B cell (primary cell): ENCODE measurements around the gene HPRT1. TPM values are rescaled to one million over a fixed set of nuclear protein-coding genes. Genes with fewer than 3 reads are reported as not detected.

Experiments used
- ATAC-seq: fragments of 200-7000 bp; cut with Tn5 transposase; one replicate; pipeline ENCODE4 v1.10.0; 2021; ENCODE audit warnings: low read depth, mild to moderate bottlenecking, moderate number of reproducible peaks, moderate library complexity
- CTCF ChIA-PET: fragments of 350-600 bp; sonication (Branson Sonifier 250); formaldehyde crosslinking; loops from one replicate; lab custom pipeline; 2021; ENCODE audit warnings: antibody characterized with exemption, inconsistent platforms; lab: Charles Lee
- POLR2A ChIA-PET: fragments of 350-600 bp; sonication (Branson Sonifier 250); formaldehyde crosslinking; loops from one replicate; lab custom pipeline; 2021; ENCODE audit warnings: antibody characterized with exemption; lab: Charles Lee
- DNase-seq: peaks from one replicate; pipeline ENCODE4 v3.0.0; 2013
- H2AFZ ChIP-seq: 2 replicates; pipeline ENCODE4 v1.6.1; 2012; ENCODE audit warnings: mild to moderate bottlenecking, low read depth, low read length; ENCODE audit not compliant: insufficient read depth, poor library complexity, severe bottlenecking
- H3K27ac ChIP-seq, 2 donors: 1 replicate in 1 of 2; 2 replicates in 1 of 2; pipeline ENCODE4 v1.5.1; 2012 to 2013; ENCODE audit warnings: low read length in 2 of 2, mild to moderate bottlenecking in 2 of 2, moderate library complexity in 1 of 2
- H3K27me3 ChIP-seq, 4 experiments: fragments of 200-600 bp in 1 of 4; sonication (generic) in 1 of 4; replicated peaks in 1 of 4; 1 replicate in 2 of 4; 2 replicates in 2 of 4; pipeline versions ENCODE4 v1.6.1 to v1.7.0; 2013 to 2016; ENCODE audit warnings: low read length in 3 of 4, mild to moderate bottlenecking in 2 of 4, mixed read lengths in 1 of 4, moderate library complexity in 1 of 4; ENCODE audit not compliant: insufficient read depth in 4 of 4, control insufficient read depth in 3 of 4; ENCODE audit errors: control extremely low read depth in 1 of 4
- H3K36me3 ChIP-seq, 2 experiments: replicated peaks in 1 of 2; 1 replicate in 1 of 2; 2 replicates in 1 of 2; pipeline versions ENCODE4 v1.6.1 to v1.7.1; 2013; ENCODE audit warnings: low read length in 1 of 2; ENCODE audit not compliant: insufficient read depth in 2 of 2, control insufficient read depth in 1 of 2; ENCODE audit errors: control extremely low read depth in 1 of 2, extremely low read depth in 1 of 2
- H3K4me1 ChIP-seq, 2 donors: fragments of 200-600 bp in 1 of 2; sonication (generic) in 1 of 2; 1 replicate in 1 of 2; 2 replicates in 1 of 2; pipeline versions ENCODE4 v1.5.1 to v1.6.1; 2013 to 2017; ENCODE audit warnings: low read length in 2 of 2; ENCODE audit not compliant: control insufficient read depth in 2 of 2, insufficient read depth in 2 of 2
- H3K4me2 ChIP-seq: replicated peaks from 2 replicates; pipeline ENCODE3; 2012; ENCODE audit warnings: mild to moderate bottlenecking, low read depth, low read length; ENCODE audit not compliant: poor library complexity, severe bottlenecking
- H3K4me3 ChIP-seq, 5 experiments: fragments of 200-600 bp in 1 of 5; sonication (generic) in 1 of 5; 1 replicate in 3 of 5; 2 replicates in 2 of 5; pipeline versions ENCODE4 v1.5.1 to v1.7.0; 2011 to 2016; ENCODE audit warnings: low read length in 4 of 5, mild to moderate bottlenecking in 4 of 5, low read depth in 2 of 5, control low read depth in 1 of 5, moderate library complexity in 1 of 5; ENCODE audit not compliant: insufficient read depth in 1 of 5; ENCODE audit errors: control extremely low read depth in 1 of 5, extremely low read depth in 1 of 5
- H3K79me2 ChIP-seq: fragments of 200-600 bp; sonication (generic); one replicate; pipeline ENCODE4 v1.6.0; 2016; ENCODE audit warnings: low read length; ENCODE audit not compliant: control insufficient read depth, insufficient read depth
- H3K9ac ChIP-seq: fragments of 200-600 bp; sonication (generic); 2 replicates; pipeline ENCODE4 v1.6.1; 2017; ENCODE audit warnings: mild to moderate bottlenecking, low read length, moderate library complexity
- H3K9me3 ChIP-seq, 3 donors: one replicate each; pipeline versions ENCODE4 v1.6.1 to v1.7.1; 2013; ENCODE audit warnings: low read length in 2 of 3; ENCODE audit not compliant: control insufficient read depth in 2 of 3, insufficient read depth in 1 of 3; ENCODE audit errors: control extremely low read depth in 1 of 3
- H4K20me1 ChIP-seq: 2 replicates; pipeline ENCODE4 v1.6.0; 2012; ENCODE audit warnings: mild to moderate bottlenecking, low read length; ENCODE audit not compliant: insufficient read depth, control insufficient read depth, poor library complexity, severe bottlenecking
- H3K27ac Mint-ChIP-seq: one replicate; pipeline ENCODE4 v1.8.0; 2021; ENCODE audit warnings: mixed read lengths
- H3K27me3 Mint-ChIP-seq: one replicate; pipeline ENCODE4 v1.8.0; 2021; ENCODE audit warnings: mixed read lengths
- H3K4me1 Mint-ChIP-seq: one replicate; pipeline ENCODE4 v1.8.0; 2021; ENCODE audit warnings: mixed read lengths
- H3K4me3 Mint-ChIP-seq: one replicate; pipeline ENCODE4 v1.8.0; 2021; ENCODE audit warnings: mixed read lengths
- H3K9me3 Mint-ChIP-seq: one replicate; pipeline ENCODE4 v1.8.0; 2022; ENCODE audit warnings: mixed read lengths; ENCODE audit not compliant: insufficient read depth
- EZH2 ChIP-seq: IDR thresholded peaks from 2 replicates; pipeline ENCODE4 v1.6.1; 2012; ENCODE audit warnings: borderline replicate concordance, low read depth, mild to moderate bottlenecking, moderate library complexity, low read length; ENCODE audit not compliant: insufficient read depth, poor library complexity, severe bottlenecking
- WGBS: methylation state at CpG from one replicate; pipeline ENCODE4 v1.1.5; 2013; ENCODE audit warnings: missing lambda C conversion rate; ENCODE audit not compliant: insufficient coverage; 5-methylcytosine and 5-hydroxymethylcytosine counted together
- intact Hi-C: fragments of 100-400 bp; cut with micrococcal nuclease; formaldehyde crosslinking; loops from one replicate; pipeline ENCODE4 v1.10.0; 2022
- polyA plus RNA-seq: library from polyadenylated mRNA; depleted of rRNA; stranded (reverse); fragments of >200 nt; gene quantifications from 2 replicates; pipeline ENCODE4 v1.2.3, GENCODE V29; 2012
- total RNA-seq, 2 donors: library from RNA; stranded (reverse); fragments of 120-200 nt in 1 of 2; gene quantifications; 1 replicate in 1 of 2; 2 replicates in 1 of 2; pipeline versions ENCODE4 v1.2.3 to v1.2.4, GENCODE V29; 2013 to 2022
- TF ChIP-seq, protein P1 (sequence below): fragments of 200-600 bp; IDR thresholded peaks from one replicate; pipeline ENCODE4 v1.8.0; 2022; ENCODE audit warnings: antibody characterized with exemption, mild to moderate bottlenecking

The HPRT1 gene
- total and polyA plus RNA-seq, 2 donors (not counting 1 experiment from before 2014, with no cell fraction given): 6.6 to 19.5 TPM

DNA sequence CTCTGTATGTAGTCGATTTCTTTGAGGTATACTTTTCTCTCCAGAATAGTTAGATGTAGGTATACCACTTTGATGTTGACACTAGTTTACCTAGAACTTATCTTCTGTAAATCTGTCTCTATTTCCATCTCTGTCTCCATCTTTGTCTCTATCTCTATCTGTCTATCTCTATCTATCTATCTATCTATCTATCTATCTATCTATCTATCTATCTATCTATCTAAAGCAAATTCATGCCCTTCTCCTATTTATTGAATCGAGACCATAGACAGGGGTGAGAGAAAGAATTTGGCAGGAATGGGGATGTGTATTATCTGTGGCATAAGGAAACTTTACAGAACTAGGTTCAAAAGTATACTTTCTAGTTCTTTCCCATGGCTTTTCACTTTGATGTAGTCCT lies 21.4 kb downstream of the HPRT1 start:
- TF ChIP-seq, protein P1, sequence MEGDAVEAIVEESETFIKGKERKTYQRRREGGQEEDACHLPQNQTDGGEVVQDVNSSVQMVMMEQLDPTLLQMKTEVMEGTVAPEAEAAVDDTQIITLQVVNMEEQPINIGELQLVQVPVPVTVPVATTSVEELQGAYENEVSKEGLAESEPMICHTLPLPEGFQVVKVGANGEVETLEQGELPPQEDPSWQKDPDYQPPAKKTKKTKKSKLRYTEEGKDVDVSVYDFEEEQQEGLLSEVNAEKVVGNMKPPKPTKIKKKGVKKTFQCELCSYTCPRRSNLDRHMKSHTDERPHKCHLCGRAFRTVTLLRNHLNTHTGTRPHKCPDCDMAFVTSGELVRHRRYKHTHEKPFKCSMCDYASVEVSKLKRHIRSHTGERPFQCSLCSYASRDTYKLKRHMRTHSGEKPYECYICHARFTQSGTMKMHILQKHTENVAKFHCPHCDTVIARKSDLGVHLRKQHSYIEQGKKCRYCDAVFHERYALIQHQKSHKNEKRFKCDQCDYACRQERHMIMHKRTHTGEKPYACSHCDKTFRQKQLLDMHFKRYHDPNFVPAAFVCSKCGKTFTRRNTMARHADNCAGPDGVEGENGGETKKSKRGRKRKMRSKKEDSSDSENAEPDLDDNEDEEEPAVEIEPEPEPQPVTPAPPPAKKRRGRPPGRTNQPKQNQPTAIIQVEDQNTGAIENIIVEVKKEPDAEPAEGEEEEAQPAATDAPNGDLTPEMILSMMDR: no peak
- TF ChIP-seq EZH2: no peak
- Histone ChIP-seq H3K4me1 (no peaks in the 10 kb centered on the region), H3K4me2 (no peak overlapping the region), H3K27ac (no peak overlapping the region), H2AFZ (no peak overlapping the region), H3K79me2 (no peaks in the 10 kb centered on the region), H3K9ac (no peak overlapping the region), H3K9me3 (no peaks in the 10 kb centered on the region), H3K36me3 (no peaks in the 10 kb centered on the region), H3K27me3 (no peaks in the 10 kb centered on the region), H3K4me3 (no peak overlapping the region), H4K20me1 (no peaks in the 10 kb centered on the region)
- Mint-ChIP-seq H3K4me1 (no peaks in the 10 kb centered on the region), H3K27ac (no peak overlapping the region), H3K4me3 (no peak overlapping the region), H3K9me3 (no peaks in the 10 kb centered on the region), H3K27me3 (no peaks in the 10 kb centered on the region)
- no CpG with 5 or more reads among the region's 2 CpGs for WGBS
- DNase-seq (no peak), ATAC-seq (no peak)
- intact Hi-C loops: no loop called here
- POLR2A ChIA-PET: no interaction called here
- CTCF ChIA-PET: interaction anchor here (0.7 kb wide), 1 partner anchor 849 kb away, joined by 3 read pairs; no protein-coding TSS in a partner anchor

- intact Hi-C loops: no loop called here
- no peak overlapping the region for H2AFZ ChIP-seq
- Mint-ChIP-seq H3K27ac (no peak overlapping the region), H3K4me1 (no peaks in the 10 kb centered on the region), H3K4me3 (no peak overlapping the region), H3K27me3 (no peaks in the 10 kb centered on the region), H3K9me3 (no peaks in the 10 kb centered on the region)
- ChIA-PET POLR2A (no interaction called here), CTCF (no interaction called here)
- H4K20me1 ChIP-seq: no peaks in the 10 kb centered on the region
- H3K9ac ChIP-seq: no peak overlapping the region
- no peak overlapping the region for H3K4me3 ChIP-seq
- H3K9me3 ChIP-seq: no peaks in the 10 kb centered on the region
- H3K27me3 ChIP-seq: no peaks in the 10 kb centered on the region
- no peak overlapping the region for H3K4me2 ChIP-seq
- DNase-seq (no peak), ATAC-seq (no peak)
- no peak overlapping the region for H3K27ac ChIP-seq
- WGBS: no CpG with 5 or more reads among the region's 3 CpGs
- TF ChIP-seq EZH2: no peak
- TF ChIP-seq, protein P1: no peak
- H3K36me3 ChIP-seq: no peaks in the 10 kb centered on the region
- no peaks in the 10 kb centered on the region for H3K79me2 ChIP-seq
- H3K4me1 ChIP-seq: no peaks in the 10 kb centered on the region
These were observed 22.4 kb downstream of the HPRT1 start for GRCh38 chrX:134482371-134482770.
